ENCODE data around the gene GRAP2. TPM values are rescaled to one million over a fixed set of nuclear protein-coding genes. Genes with fewer than 3 reads are reported as not detected.

GRAP2 gene
- total and polyA plus RNA-seq, 2 donors (not counting 1 experiment from before 2014, with no cell fraction given): 13.5 to 26.4 TPM

GRCh38 chr22:39933741-39934140, 32.9 kb downstream of the GRAP2 start:
- peak; percentile 60 for DNase-seq
- H3K4me1 Mint-ChIP-seq: peaks cover 60% of the 10 kb centered on the region
- ChIA-PET POLR2A (interaction anchor here (0.6 kb wide), 3 partner anchors 10 to 15 kb away, joined by 3 to 4 read pairs (median 3); no protein-coding TSS in a partner anchor), CTCF (interaction anchor here (0.6 to 2.6 kb wide), 14 partner anchors 9 to 397 kb away, joined by 3 to 14 read pairs (median 3); no protein-coding TSS in a partner anchor)
- Histone ChIP-seq H3K79me2 (ENCODE audit: control insufficient read depth, insufficient read depth, low read length) (peaks cover 28% of the 10 kb centered on the region), H3K36me3 (replicated peaks in 1 of 2; ENCODE audit: control extremely low read depth in 1 of 2, control insufficient read depth in 1 of 2, extremely low read depth in 1 of 2, insufficient read depth in 2 of 2, low read length in 1 of 2) (no peaks in the 10 kb centered on the region), H3K9me3 (ENCODE audit: control extremely low read depth in 1 of 3, control insufficient read depth in 2 of 3, insufficient read depth in 1 of 3, low read length in 2 of 3) (no peaks in the 10 kb centered on the region), H3K4me2 (replicated peaks; ENCODE audit: low read depth, low read length, poor library complexity, severe bottlenecking) (peak overlapping the region; percentile 58), H4K20me1 (ENCODE audit: control insufficient read depth, insufficient read depth, low read length, poor library complexity, severe bottlenecking) (peaks cover 3% of the 10 kb centered on the region), H3K27ac (ENCODE audit: low read length in 2 of 2) (peak overlapping the region; percentile 39 to 69), H3K4me3 (ENCODE audit: control extremely low read depth in 1 of 5, extremely low read depth in 1 of 5, insufficient read depth in 1 of 5, low read depth in 2 of 5, low read length in 4 of 5) (peak overlapping the region in 3 of 5 experiments; percentile 3 to 21 (median 8)), H3K27me3 (replicated peaks in 1 of 4; ENCODE audit: control extremely low read depth in 1 of 4, control insufficient read depth in 3 of 4, insufficient read depth in 4 of 4, low read length in 3 of 4) (no peaks in the 10 kb centered on the region), H3K9ac (ENCODE audit: low read length) (peak overlapping the region; percentile 3), H3K4me1 (ENCODE audit: control insufficient read depth in 2 of 2, insufficient read depth in 2 of 2, low read length in 2 of 2) (peaks cover 65 to 75% of the 10 kb centered on the region in 2 donors), H2AFZ (ENCODE audit: insufficient read depth, low read depth, low read length, poor library complexity, severe bottlenecking) (peak overlapping the region; percentile 25)
- H3K9me3 Mint-ChIP-seq (ENCODE audit: insufficient read depth): no peaks in the 10 kb centered on the region
- H3K27me3 Mint-ChIP-seq: no peaks in the 10 kb centered on the region
- TF ChIP-seq, protein P1, sequence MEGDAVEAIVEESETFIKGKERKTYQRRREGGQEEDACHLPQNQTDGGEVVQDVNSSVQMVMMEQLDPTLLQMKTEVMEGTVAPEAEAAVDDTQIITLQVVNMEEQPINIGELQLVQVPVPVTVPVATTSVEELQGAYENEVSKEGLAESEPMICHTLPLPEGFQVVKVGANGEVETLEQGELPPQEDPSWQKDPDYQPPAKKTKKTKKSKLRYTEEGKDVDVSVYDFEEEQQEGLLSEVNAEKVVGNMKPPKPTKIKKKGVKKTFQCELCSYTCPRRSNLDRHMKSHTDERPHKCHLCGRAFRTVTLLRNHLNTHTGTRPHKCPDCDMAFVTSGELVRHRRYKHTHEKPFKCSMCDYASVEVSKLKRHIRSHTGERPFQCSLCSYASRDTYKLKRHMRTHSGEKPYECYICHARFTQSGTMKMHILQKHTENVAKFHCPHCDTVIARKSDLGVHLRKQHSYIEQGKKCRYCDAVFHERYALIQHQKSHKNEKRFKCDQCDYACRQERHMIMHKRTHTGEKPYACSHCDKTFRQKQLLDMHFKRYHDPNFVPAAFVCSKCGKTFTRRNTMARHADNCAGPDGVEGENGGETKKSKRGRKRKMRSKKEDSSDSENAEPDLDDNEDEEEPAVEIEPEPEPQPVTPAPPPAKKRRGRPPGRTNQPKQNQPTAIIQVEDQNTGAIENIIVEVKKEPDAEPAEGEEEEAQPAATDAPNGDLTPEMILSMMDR (IDR thresholded peaks at IDR 0.05): no peak
- TF ChIP-seq EZH2 (IDR thresholded peaks at IDR 0.05; ENCODE audit: borderline replicate concordance, insufficient read depth, low read depth, low read length, poor library complexity, severe bottlenecking): no peak
- H3K4me3 Mint-ChIP-seq: peak overlapping the region; percentile 67
- H3K27ac Mint-ChIP-seq: peak overlapping the region; percentile 83
- intact Hi-C loops (cut with micrococcal nuclease): loop anchor here (10.0 kb wide), 1 partner anchor 99 kb away; no protein-coding TSS in a partner anchor
- WGBS (ENCODE audit: insufficient coverage): 17% methylated on average over 6 of the region's 8 CpGs
- peak; percentile 74 for ATAC-seq (ENCODE audit: low read depth)

- no peak overlapping the region for H2AFZ ChIP-seq (ENCODE audit: insufficient read depth, low read depth, low read length, poor library complexity, severe bottlenecking)
- H3K9ac ChIP-seq (ENCODE audit: low read length): no peak overlapping the region
- no peaks in the 10 kb centered on the region for H3K27me3 Mint-ChIP-seq
- intact Hi-C loops (cut with micrococcal nuclease): loop anchor here (10.0 kb wide), 1 partner anchor 100 kb away; no protein-coding TSS in a partner anchor
- H4K20me1 ChIP-seq (ENCODE audit: control insufficient read depth, insufficient read depth, low read length, poor library complexity, severe bottlenecking): peaks cover 3% of the 10 kb centered on the region
- peaks cover 66 to 70% of the 10 kb centered on the region in 2 donors for H3K4me1 ChIP-seq (ENCODE audit: control insufficient read depth in 2 of 2, insufficient read depth in 2 of 2, low read length in 2 of 2)
- ChIA-PET POLR2A (no interaction called here), CTCF (interaction anchor here (0.6 to 2.6 kb wide), 3 partner anchors 8 to 401 kb away, joined by 3 to 12 read pairs (median 4); no protein-coding TSS in a partner anchor)
- H3K27me3 ChIP-seq (replicated peaks in 1 of 4; ENCODE audit: control extremely low read depth in 1 of 4, control insufficient read depth in 3 of 4, insufficient read depth in 4 of 4, low read length in 3 of 4): no peaks in the 10 kb centered on the region
- peak overlapping the region in 1 of 2 donors; percentile 45 for H3K27ac ChIP-seq (ENCODE audit: low read length in 2 of 2)
- H3K9me3 ChIP-seq (ENCODE audit: control extremely low read depth in 1 of 3, control insufficient read depth in 2 of 3, insufficient read depth in 1 of 3, low read length in 2 of 3): no peaks in the 10 kb centered on the region
- DNase-seq (no peak), ATAC-seq (ENCODE audit: low read depth) (no peak)
- WGBS (ENCODE audit: insufficient coverage): no CpG with 5 or more reads among the region's 4 CpGs
- H3K4me3 ChIP-seq (ENCODE audit: control extremely low read depth in 1 of 5, extremely low read depth in 1 of 5, insufficient read depth in 1 of 5, low read depth in 2 of 5, low read length in 4 of 5): no peak overlapping the region
- peaks cover 63% of the 10 kb centered on the region for H3K4me1 Mint-ChIP-seq
- no peaks in the 10 kb centered on the region for H3K36me3 ChIP-seq (replicated peaks in 1 of 2; ENCODE audit: control extremely low read depth in 1 of 2, control insufficient read depth in 1 of 2, extremely low read depth in 1 of 2, insufficient read depth in 2 of 2, low read length in 1 of 2)
- H3K79me2 ChIP-seq (ENCODE audit: control insufficient read depth, insufficient read depth, low read length): peaks cover 37% of the 10 kb centered on the region
- TF ChIP-seq, protein P1 (IDR thresholded peaks at IDR 0.05): no peak
- no peak for TF ChIP-seq EZH2 (IDR thresholded peaks at IDR 0.05; ENCODE audit: borderline replicate concordance, insufficient read depth, low read depth, low read length, poor library complexity, severe bottlenecking)
- no peak overlapping the region for H3K4me2 ChIP-seq (replicated peaks; ENCODE audit: low read depth, low read length, poor library complexity, severe bottlenecking)
- no peaks in the 10 kb centered on the region for H3K9me3 Mint-ChIP-seq (ENCODE audit: insufficient read depth)
- H3K4me3 Mint-ChIP-seq: no peak overlapping the region
- peak overlapping the region; percentile 35 for H3K27ac Mint-ChIP-seq
Observed at GRCh38 chr22:39935116-39935515, 34.2 kb downstream of the GRAP2 start.
